Natural killer cell (primary cell): ENCODE data around the gene PTMA. TPM values are rescaled to one million over a fixed set of nuclear protein-coding genes. Genes with fewer than 3 reads are reported as not detected.

Experiments used
- ATAC-seq, 3 donors: fragments of 150-1000 bp in 2 of 3; fragments of 200-7000 bp in 1 of 3; cut with Tn5 transposase; 1 replicate in 1 of 3; 2 replicates in 2 of 3; pipeline ENCODE4 v1.10.0; 2021; ENCODE audit warnings: mild to moderate bottlenecking in 2 of 3, moderate library complexity in 2 of 3
- DNase-seq, 2 donors: peaks; one replicate each; pipeline versions ENCODE4 v3.0.0 to v3.0.0-alpha.2; 2013 to 2021; ENCODE audit warnings: mixed read lengths in 1 of 2
- H3K27ac ChIP-seq: one replicate; pipeline ENCODE4 v1.5.1; 2013; ENCODE audit warnings: mild to moderate bottlenecking, low read length
- H3K27me3 ChIP-seq: one replicate; pipeline ENCODE4 v1.6.1; 2013; ENCODE audit warnings: low read length; ENCODE audit not compliant: control insufficient read depth, insufficient read depth
- H3K36me3 ChIP-seq: one replicate; pipeline ENCODE4 v1.6.1; 2013; ENCODE audit warnings: low read length; ENCODE audit not compliant: control insufficient read depth, insufficient read depth
- H3K4me1 ChIP-seq: one replicate; pipeline ENCODE4 v1.6.1; 2013; ENCODE audit warnings: low read length; ENCODE audit not compliant: control insufficient read depth, insufficient read depth
- H3K4me3 ChIP-seq: one replicate; pipeline ENCODE4 v1.5.1; 2013; ENCODE audit warnings: low read length
- H3K9me3 ChIP-seq: one replicate; pipeline ENCODE4 v1.6.1; 2013; ENCODE audit warnings: low read length; ENCODE audit not compliant: control insufficient read depth, insufficient read depth
- H3K27ac Mint-ChIP-seq, 2 donors: one replicate each; pipeline ENCODE4 v1.8.0; 2022; ENCODE audit warnings: mild to moderate bottlenecking in 2 of 2, mixed read lengths in 2 of 2, moderate library complexity in 1 of 2
- H3K27me3 Mint-ChIP-seq, 2 donors: one replicate each; pipeline ENCODE4 v1.8.0; 2022; ENCODE audit warnings: low read depth in 2 of 2, mixed read lengths in 2 of 2
- H3K36me3 Mint-ChIP-seq: one replicate; pipeline ENCODE4 v1.8.0; 2022; ENCODE audit warnings: mixed read lengths
- H3K4me1 Mint-ChIP-seq, 2 donors: one replicate each; pipeline ENCODE4 v1.8.0; 2022; ENCODE audit warnings: mixed read lengths in 2 of 2
- H3K4me3 Mint-ChIP-seq: one replicate; pipeline ENCODE4 v1.8.0; 2022; ENCODE audit warnings: mild to moderate bottlenecking, moderate library complexity, mixed read lengths
- H3K9me3 Mint-ChIP-seq, 2 donors: one replicate each; pipeline ENCODE4 v1.8.0; 2022; ENCODE audit warnings: mixed read lengths in 2 of 2
- WGBS: methylation state at CpG from one replicate; pipeline ENCODE4 v1.1.7; 2013; ENCODE audit warnings: missing lambda C conversion rate; ENCODE audit not compliant: insufficient coverage; 5-methylcytosine and 5-hydroxymethylcytosine counted together
- intact Hi-C: fragments of 100-400 bp; cut with micrococcal nuclease; formaldehyde crosslinking; loops from one replicate; pipeline ENCODE4 v1.14.2; 2022
- total RNA-seq, 4 donors: library from RNA; stranded (reverse); fragments of 120-200 nt in 1 of 4; gene quantifications; one replicate each; pipeline versions ENCODE4 v1.2.3 to v1.2.4, GENCODE V29; 2013 to 2022
- TF ChIP-seq, protein P1 (sequence below): fragments of 200-600 bp; IDR thresholded peaks from one replicate; pipeline ENCODE4 v1.8.0; 2022; ENCODE audit warnings: antibody characterized with exemption

The PTMA gene
- total RNA-seq, 3 donors from 2014 or later (not counting 1 experiment from before 2014, with no cell fraction given): 1,245 to 1,643 (median 1,314) TPM

- no peaks in the 10 kb centered on the region for H3K4me1 Mint-ChIP-seq
- no peaks in the 10 kb centered on the region for H3K9me3 ChIP-seq
Measured at GRCh38 chr2:231699006-231699405, 9.3 kb upstream of the PTMA start.

DNA sequence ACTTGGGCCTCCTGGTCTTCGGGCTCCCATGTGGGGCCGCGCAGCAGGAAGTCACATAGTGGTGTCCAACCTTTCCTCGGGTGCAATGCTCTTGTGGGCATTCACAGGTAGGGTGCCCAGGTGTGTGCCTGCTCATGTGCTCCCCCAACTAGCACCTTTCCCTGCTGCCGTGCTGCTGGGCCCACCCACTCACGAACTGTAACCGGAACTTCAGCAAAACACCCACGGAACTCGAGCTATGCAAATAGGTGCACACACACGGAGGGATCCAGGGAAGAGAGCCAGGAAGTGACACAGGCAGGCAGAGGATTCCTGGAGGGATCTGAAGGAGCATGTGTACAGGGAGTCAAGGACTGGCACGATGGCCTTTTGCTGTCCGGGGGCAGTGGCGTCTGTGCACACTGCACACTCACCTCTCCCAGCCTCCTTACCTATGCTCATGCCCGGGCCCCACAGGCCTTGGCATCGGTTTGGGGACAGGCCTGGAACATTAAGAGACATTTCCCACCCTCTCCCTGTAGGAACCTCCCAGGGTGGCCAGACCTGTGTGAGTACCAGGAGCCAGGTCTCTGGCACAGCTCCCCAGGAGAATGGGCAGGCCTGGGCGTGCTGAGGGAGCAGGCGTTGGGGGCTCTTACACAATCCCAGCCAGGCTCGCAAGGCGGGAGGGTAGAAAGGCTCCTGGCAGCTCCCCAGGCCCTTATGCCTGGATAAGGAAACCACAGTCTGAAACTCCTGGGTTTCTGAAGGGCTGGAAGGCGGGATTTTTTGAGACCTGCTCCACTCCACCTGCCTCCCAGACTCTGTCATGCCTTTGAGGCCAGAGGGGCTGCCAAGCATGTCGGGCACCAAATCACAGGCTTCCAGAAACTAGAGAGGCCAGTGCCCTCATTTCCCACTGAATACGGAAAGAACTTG lies 6.6 kb upstream of the PTMA start:
- Histone ChIP-seq H3K27ac (no peak overlapping the region), H3K4me3 (no peak overlapping the region), H3K36me3 (no peaks in the 10 kb centered on the region), H3K27me3 (no peaks in the 10 kb centered on the region), H3K4me1 (peaks cover 9% of the 10 kb centered on the region), H3K9me3 (no peaks in the 10 kb centered on the region)
- TF ChIP-seq, protein P1, sequence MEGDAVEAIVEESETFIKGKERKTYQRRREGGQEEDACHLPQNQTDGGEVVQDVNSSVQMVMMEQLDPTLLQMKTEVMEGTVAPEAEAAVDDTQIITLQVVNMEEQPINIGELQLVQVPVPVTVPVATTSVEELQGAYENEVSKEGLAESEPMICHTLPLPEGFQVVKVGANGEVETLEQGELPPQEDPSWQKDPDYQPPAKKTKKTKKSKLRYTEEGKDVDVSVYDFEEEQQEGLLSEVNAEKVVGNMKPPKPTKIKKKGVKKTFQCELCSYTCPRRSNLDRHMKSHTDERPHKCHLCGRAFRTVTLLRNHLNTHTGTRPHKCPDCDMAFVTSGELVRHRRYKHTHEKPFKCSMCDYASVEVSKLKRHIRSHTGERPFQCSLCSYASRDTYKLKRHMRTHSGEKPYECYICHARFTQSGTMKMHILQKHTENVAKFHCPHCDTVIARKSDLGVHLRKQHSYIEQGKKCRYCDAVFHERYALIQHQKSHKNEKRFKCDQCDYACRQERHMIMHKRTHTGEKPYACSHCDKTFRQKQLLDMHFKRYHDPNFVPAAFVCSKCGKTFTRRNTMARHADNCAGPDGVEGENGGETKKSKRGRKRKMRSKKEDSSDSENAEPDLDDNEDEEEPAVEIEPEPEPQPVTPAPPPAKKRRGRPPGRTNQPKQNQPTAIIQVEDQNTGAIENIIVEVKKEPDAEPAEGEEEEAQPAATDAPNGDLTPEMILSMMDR: no peak
- H3K27me3 Mint-ChIP-seq: no peaks in the 10 kb centered on the region
- H3K9me3 Mint-ChIP-seq: no peaks in the 10 kb centered on the region
- H3K36me3 Mint-ChIP-seq: no peaks in the 10 kb centered on the region
- H3K27ac Mint-ChIP-seq: no peak overlapping the region
- DNase-seq: no peak
- no peak for ATAC-seq
- no peak overlapping the region for H3K4me3 Mint-ChIP-seq
- WGBS: 87% methylated on average over 22 of the region's 22 CpGs
- H3K4me1 Mint-ChIP-seq: peaks cover 6 to 9% of the 10 kb centered on the region in 2 donors
- intact Hi-C loops: no loop called here

More at GRCh38 chr2:231699006-231699405, 9.3 kb upstream of the PTMA start:
- H3K27me3 Mint-ChIP-seq: no peaks in the 10 kb centered on the region
- Histone ChIP-seq H3K36me3 (no peaks in the 10 kb centered on the region), H3K27ac (no peak overlapping the region), H3K27me3 (no peaks in the 10 kb centered on the region), H3K4me3 (no peak overlapping the region), H3K4me1 (no peaks in the 10 kb centered on the region)
- DNase-seq: no peak
- H3K27ac Mint-ChIP-seq: no peak overlapping the region
- ATAC-seq: no peak
- no peak overlapping the region for H3K4me3 Mint-ChIP-seq
- TF ChIP-seq, protein P1: no peak
- intact Hi-C loops: no loop called here
- 97% methylated on average over 9 of the region's 9 CpGs for WGBS
- no peaks in the 10 kb centered on the region for H3K9me3 Mint-ChIP-seq
- H3K36me3 Mint-ChIP-seq: no peaks in the 10 kb centered on the region

DNA sequence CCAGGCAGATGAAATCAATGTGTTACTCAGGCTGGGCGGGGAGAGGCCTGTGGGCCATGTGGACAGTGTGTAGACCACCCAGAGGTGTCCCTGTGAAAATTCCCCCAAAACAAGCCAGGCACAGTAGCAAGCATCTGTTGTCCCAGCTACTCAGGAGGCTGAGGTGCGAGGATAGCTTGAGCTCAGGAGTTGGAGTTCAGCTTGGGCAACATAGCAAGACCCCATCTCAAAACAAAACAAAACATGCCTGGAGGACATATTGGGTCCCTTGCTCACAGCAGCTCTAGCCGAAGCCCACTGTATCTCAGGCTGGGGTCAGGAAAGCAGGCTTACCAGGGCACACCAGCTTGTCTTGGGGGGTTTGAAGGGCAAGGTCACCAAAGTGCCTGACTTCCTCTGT lies 4.3 kb upstream of the PTMA start:
- peaks cover 0 to 3% of the 10 kb centered on the region in 2 donors for H3K27me3 Mint-ChIP-seq
- ATAC-seq (no peak), DNase-seq (no peak)
- H3K36me3 Mint-ChIP-seq: no peaks in the 10 kb centered on the region
- H3K4me3 Mint-ChIP-seq: peak overlapping the region; percentile 45
- peak overlapping the region; percentile 41 to 56 for H3K27ac Mint-ChIP-seq
- intact Hi-C loops: no loop called here
- H3K36me3 ChIP-seq: no peaks in the 10 kb centered on the region
- H3K4me1 Mint-ChIP-seq: peaks cover 11 to 21% of the 10 kb centered on the region in 2 donors
- no peaks in the 10 kb centered on the region for H3K9me3 Mint-ChIP-seq
- no peaks in the 10 kb centered on the region for H3K27me3 ChIP-seq
- H3K4me3 ChIP-seq: no peak overlapping the region
- TF ChIP-seq, protein P1: no peak
- peaks cover 15% of the 10 kb centered on the region for H3K4me1 ChIP-seq
- H3K9me3 ChIP-seq: no peaks in the 10 kb centered on the region
- H3K27ac ChIP-seq: no peak overlapping the region
- WGBS: 98% methylated on average over 3 of the region's 3 CpGs
